Mesenteric fat pad (tissue), 1 donor: ENCODE measurements around the gene VAV2. TPM values are rescaled to one million over a fixed set of nuclear protein-coding genes. Genes with fewer than 3 reads are reported as not detected.

ENCODE experiments used
- DNase-seq: peaks from one replicate; pipeline ENCODE4 v3.0.0-alpha.2; 2020; ENCODE audit warnings: low spot score
- total RNA-seq: library from RNA; stranded (reverse); fragmentation: NEBNext Ultra II Directional; extraction: Animal tissue kit (Norgen Biotek cat#: 25700); gene quantifications from one replicate; pipeline ENCODE4 v1.2.1, GENCODE V29; 2021
- donor health status: DM: yes; HTN: yes; CAD: no.

The VAV2 gene
- total RNA-seq, 1 donor from 2014 or later: 19.3 TPM

GRCh38 chr9:133862585-133863256 is 129.4 kb downstream of the VAV2 start:
- DNase-seq: no peak

- DNase-seq: no peak
Observed at GRCh38 chr9:133861692-133862091, 130.4 kb downstream of the VAV2 start.

GRCh38 chr9:133861086-133861485 is 131.0 kb downstream of the VAV2 start:
- no peak for DNase-seq

GRCh38 chr9:133858771-133859170 is 133.4 kb downstream of the VAV2 start:
- no peak for DNase-seq

- no peak for DNase-seq
Observed at GRCh38 chr9:133857639-133858038, 134.5 kb downstream of the VAV2 start.

- no peak for DNase-seq
Observed at GRCh38 chr9:133856798-133857197, 135.3 kb downstream of the VAV2 start.

GRCh38 chr9:133855802-133856521 is 136.2 kb downstream of the VAV2 start:
- no peak for DNase-seq

GRCh38 chr9:133855371-133855770 is 136.8 kb downstream of the VAV2 start:
- no peak for DNase-seq

- no peak for DNase-seq
Observed at GRCh38 chr9:133854765-133855164, 137.4 kb downstream of the VAV2 start.

GRCh38 chr9:133854048-133854447 is 138.1 kb downstream of the VAV2 start:
- no peak for DNase-seq

GRCh38 chr9:133853331-133853730 is 138.8 kb downstream of the VAV2 start:
- DNase-seq: no peak

- no peak for DNase-seq
Observed at GRCh38 chr9:133852431-133852830, 139.7 kb downstream of the VAV2 start.

GRCh38 chr9:133851693-133852092 is 140.4 kb downstream of the VAV2 start:
- no peak for DNase-seq

GRCh38 chr9:133850937-133851336 is 141.2 kb downstream of the VAV2 start:
- DNase-seq: no peak

GRCh38 chr9:133850161-133850560 is 142.0 kb downstream of the VAV2 start:
- DNase-seq: no peak

- no peak for DNase-seq
Observed at GRCh38 chr9:133849110-133849670, 142.9 kb downstream of the VAV2 start.

- no peak for DNase-seq
Observed at GRCh38 chr9:133848471-133849109, 143.5 kb downstream of the VAV2 start.

GRCh38 chr9:133846483-133847090 is 145.5 kb downstream of the VAV2 start:
- no peak for DNase-seq

- no peak for DNase-seq
Observed at GRCh38 chr9:133845440-133845839, 146.7 kb downstream of the VAV2 start.

GRCh38 chr9:133844881-133845410 is 147.2 kb downstream of the VAV2 start:
- no peak for DNase-seq

- no peak for DNase-seq
Observed at GRCh38 chr9:133844398-133844784, 147.7 kb downstream of the VAV2 start.
